Testis (tissue), 3 donors: ENCODE results near the gene SH3GL2. TPM values are rescaled to one million over a fixed set of nuclear protein-coding genes. Genes with fewer than 3 reads are reported as not detected.

ENCODE experiments used
- DNase-seq: peaks from one replicate; pipeline ENCODE4 v3.0.0-alpha.2; 2019
- H3K27ac ChIP-seq, 2 donors: fragments of 200-600 bp; sonication (generic); one replicate each; pipeline ENCODE4 v1.5.1; 2019
- H3K27me3 ChIP-seq: fragments of 200-600 bp; sonication (generic); one replicate; pipeline ENCODE4 v1.5.1; 2019
- H3K36me3 ChIP-seq: fragments of 200-600 bp; sonication (generic); one replicate; pipeline ENCODE4 v1.5.1; 2017; ENCODE audit warnings: low read depth; ENCODE audit errors: missing control alignments
- H3K4me1 ChIP-seq: fragments of 200-600 bp; sonication (generic); one replicate; pipeline ENCODE4 v1.5.1; 2019
- H3K4me3 ChIP-seq, 2 donors: fragments of 200-600 bp; sonication (generic); one replicate each; pipeline ENCODE4 v1.5.1; 2017 to 2019
- H3K9me3 ChIP-seq: fragments of 200-600 bp; sonication (generic); one replicate; pipeline ENCODE4 v1.5.1; 2017
- POLR2A ChIP-seq: fragments of 450-650 bp; IDR thresholded peaks from one replicate; pipeline ENCODE4 v1.6.1; 2017; ENCODE audit warnings: antibody characterized with exemption, mild to moderate bottlenecking, moderate library complexity
- WGBS, 2 donors: methylation state at CpG; one replicate each; pipeline ENCODE4 v1.1.5; 2018; 5-methylcytosine and 5-hydroxymethylcytosine counted together
- intact Hi-C: fragments of 100-400 bp; cut with DNase I; formaldehyde crosslinking; loops from one replicate; pipeline ENCODE4 v1.15.1; 2023; ENCODE audit warnings: low total_unique reads
- polyA plus RNA-seq: library from polyadenylated mRNA; stranded (reverse); fragments of 350-450 nt; fragmentation: Illumina TruSeq; extraction: RNeasy Lipid Tissue Mini Kit (QIAGEN cat#74804); gene quantifications from one replicate; pipeline ENCODE4 v1.2.3, GENCODE V29; 2014; ENCODE audit warnings: low read depth, low replicate concordance; ENCODE audit not compliant: insufficient read depth
- total RNA-seq, 2 donors: library from RNA; depleted of rRNA; stranded (reverse); fragments of >200 nt; gene quantifications; one replicate each; pipeline ENCODE4 v1.2.3, GENCODE V29; 2016
- TF ChIP-seq, protein P1 (sequence below), 3 experiments: fragments of 450-650 bp in 2 of 3; fragments of 200-600 bp in 1 of 3; sonication (generic) in 1 of 3; IDR thresholded peaks; one replicate each; pipeline ENCODE4 v1.5.1; 2016 to 2019; ENCODE audit warnings: antibody characterized with exemption in 3 of 3, mild to moderate bottlenecking in 2 of 3, moderate library complexity in 1 of 3

SH3GL2 gene
- total and polyA plus RNA-seq, 3 donors from 2014 or later: 9.6 to 15.2 (median 10.7) TPM

DNA sequence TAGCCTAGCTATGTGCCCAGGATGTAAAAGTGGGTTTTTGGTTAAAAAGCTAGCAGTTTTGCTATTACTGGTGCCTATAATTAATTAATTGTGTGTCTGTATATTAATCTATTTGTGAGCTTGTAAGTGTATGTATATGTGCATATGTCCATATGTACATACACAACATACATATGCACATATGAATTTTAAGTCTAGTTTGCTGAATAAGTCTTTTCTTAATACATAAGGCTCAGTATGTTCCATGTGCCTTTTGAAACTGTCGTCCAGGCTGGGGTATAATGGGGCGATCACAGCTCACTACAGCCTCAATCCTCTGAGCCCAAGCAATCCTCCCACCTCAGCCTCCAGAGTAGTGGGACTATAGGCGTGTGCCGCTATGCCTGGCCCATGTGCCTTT lies 10.1 kb downstream of the SH3GL2 start:
- no peaks in the 10 kb centered on the region for H3K27me3 ChIP-seq
- intact Hi-C loops: no loop called here
- no peaks in the 10 kb centered on the region for H3K9me3 ChIP-seq
- no peaks in the 10 kb centered on the region for H3K4me1 ChIP-seq
- 96 to 99% methylated on average over 4 of the region's 4 CpGs for WGBS, 2 donors
- H3K4me3 ChIP-seq: no peak overlapping the region
- no peak overlapping the region for H3K27ac ChIP-seq
- no peaks in the 10 kb centered on the region for H3K36me3 ChIP-seq
- TF ChIP-seq, protein P1, sequence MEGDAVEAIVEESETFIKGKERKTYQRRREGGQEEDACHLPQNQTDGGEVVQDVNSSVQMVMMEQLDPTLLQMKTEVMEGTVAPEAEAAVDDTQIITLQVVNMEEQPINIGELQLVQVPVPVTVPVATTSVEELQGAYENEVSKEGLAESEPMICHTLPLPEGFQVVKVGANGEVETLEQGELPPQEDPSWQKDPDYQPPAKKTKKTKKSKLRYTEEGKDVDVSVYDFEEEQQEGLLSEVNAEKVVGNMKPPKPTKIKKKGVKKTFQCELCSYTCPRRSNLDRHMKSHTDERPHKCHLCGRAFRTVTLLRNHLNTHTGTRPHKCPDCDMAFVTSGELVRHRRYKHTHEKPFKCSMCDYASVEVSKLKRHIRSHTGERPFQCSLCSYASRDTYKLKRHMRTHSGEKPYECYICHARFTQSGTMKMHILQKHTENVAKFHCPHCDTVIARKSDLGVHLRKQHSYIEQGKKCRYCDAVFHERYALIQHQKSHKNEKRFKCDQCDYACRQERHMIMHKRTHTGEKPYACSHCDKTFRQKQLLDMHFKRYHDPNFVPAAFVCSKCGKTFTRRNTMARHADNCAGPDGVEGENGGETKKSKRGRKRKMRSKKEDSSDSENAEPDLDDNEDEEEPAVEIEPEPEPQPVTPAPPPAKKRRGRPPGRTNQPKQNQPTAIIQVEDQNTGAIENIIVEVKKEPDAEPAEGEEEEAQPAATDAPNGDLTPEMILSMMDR (IDR thresholded peaks at IDR 0.05): no peak
- no peak for TF ChIP-seq POLR2A
- DNase-seq: no peak

GRCh38 chr9:17589771-17590170 lies 10.9 kb downstream of the SH3GL2 start:
- H3K27ac ChIP-seq: no peak overlapping the region
- no peaks in the 10 kb centered on the region for H3K4me1 ChIP-seq
- intact Hi-C loops: no loop called here
- TF ChIP-seq, protein P1 (IDR thresholded peaks at IDR 0.05): no peak
- no peak for TF ChIP-seq POLR2A
- no peaks in the 10 kb centered on the region for H3K27me3 ChIP-seq
- DNase-seq: no peak
- WGBS, 2 donors: 79 to 88% methylated on average over 5 of the region's 5 CpGs
- no peaks in the 10 kb centered on the region for H3K36me3 ChIP-seq
- no peaks in the 10 kb centered on the region for H3K9me3 ChIP-seq
- no peak overlapping the region for H3K4me3 ChIP-seq

GRCh38 chr9:17594961-17595360 lies 16.1 kb downstream of the SH3GL2 start:
- Histone ChIP-seq H3K27me3 (no peaks in the 10 kb centered on the region), H3K27ac (no peak overlapping the region), H3K9me3 (no peaks in the 10 kb centered on the region), H3K36me3 (no peaks in the 10 kb centered on the region), H3K4me3 (no peak overlapping the region), H3K4me1 (no peaks in the 10 kb centered on the region)
- TF ChIP-seq, protein P1 (IDR thresholded peaks at IDR 0.05): no peak
- no peak for TF ChIP-seq POLR2A
- 90 to 92% methylated on average over 3 of the region's 3 CpGs for WGBS, 2 donors
- no peak for DNase-seq
- intact Hi-C loops: no loop called here

GRCh38 chr9:17597977-17598376 lies 19.1 kb downstream of the SH3GL2 start:
- no peaks in the 10 kb centered on the region for H3K9me3 ChIP-seq
- no peak overlapping the region for H3K4me3 ChIP-seq
- no peaks in the 10 kb centered on the region for H3K27me3 ChIP-seq
- TF ChIP-seq POLR2A: no peak
- TF ChIP-seq, protein P1 (IDR thresholded peaks at IDR 0.05): no peak
- H3K27ac ChIP-seq: no peak overlapping the region
- H3K4me1 ChIP-seq: no peaks in the 10 kb centered on the region
- intact Hi-C loops: no loop called here
- no peaks in the 10 kb centered on the region for H3K36me3 ChIP-seq
- DNase-seq: no peak
- WGBS, 2 donors: 87 to 93% methylated on average over 3 of the region's 3 CpGs

- Histone ChIP-seq H3K9me3 (no peaks in the 10 kb centered on the region), H3K4me3 (no peak overlapping the region), H3K4me1 (no peaks in the 10 kb centered on the region), H3K27ac (no peak overlapping the region), H3K27me3 (no peaks in the 10 kb centered on the region), H3K36me3 (no peaks in the 10 kb centered on the region)
- DNase-seq: no peak
- TF ChIP-seq, protein P1 (IDR thresholded peaks at IDR 0.05): no peak
- TF ChIP-seq POLR2A: no peak
- WGBS, 2 donors: 74 to 84% methylated on average over 5 of the region's 5 CpGs
- intact Hi-C loops: no loop called here
These were observed 22.2 kb downstream of the SH3GL2 start for GRCh38 chr9:17600962-17601593.
